ENCODE results near the gene HDHD5. TPM values are rescaled to one million over a fixed set of nuclear protein-coding genes. Genes with fewer than 3 reads are reported as not detected.

HDHD5 gene
- total RNA-seq, 1 donor from 2014 or later, result 50.8 TPM

DNA sequence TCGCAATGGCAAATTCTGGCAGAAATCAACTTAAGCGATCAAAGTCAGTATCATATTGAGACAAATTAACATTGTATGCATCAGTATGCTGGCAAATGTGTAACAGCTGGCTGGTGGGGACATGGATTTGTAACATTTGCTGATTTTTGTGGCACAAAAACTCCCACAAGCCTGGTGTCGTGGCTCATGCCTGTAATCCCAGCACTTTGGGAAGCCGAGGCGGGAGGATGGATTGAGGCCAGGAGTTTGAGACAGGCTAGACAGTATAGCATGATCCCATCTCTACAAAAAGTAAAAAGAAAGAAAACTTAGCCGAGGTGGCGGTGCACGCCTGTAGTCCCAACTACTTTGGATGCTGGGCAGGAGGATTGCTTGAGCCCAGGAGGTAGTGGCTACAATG is 17.6 kb upstream of the HDHD5 start:
- DNase-seq (ENCODE audit: low read depth, low spot score), result no peak
- H3K36me3 Mint-ChIP-seq (ENCODE audit: low read depth), result peaks cover 10% of the 10 kb centered on the region
- H3K4me3 Mint-ChIP-seq, result no peak overlapping the region
- no peak overlapping the region for H3K27ac Mint-ChIP-seq (ENCODE audit: unreplicated experiment)
- no peaks in the 10 kb centered on the region for H3K4me1 Mint-ChIP-seq
- no peak for TF ChIP-seq CTCF (conservative IDR thresholded peaks at IDR 0.05)
- H3K9me3 Mint-ChIP-seq, result no peaks in the 10 kb centered on the region
- H3K27me3 Mint-ChIP-seq (ENCODE audit: low read depth), result no peaks in the 10 kb centered on the region

GRCh38 chr22:17172029-17172833 is 13.2 kb upstream of the HDHD5 start:
- no peak for TF ChIP-seq CTCF (conservative IDR thresholded peaks at IDR 0.05)
- Mint-ChIP-seq H3K9me3 (no peaks in the 10 kb centered on the region), H3K36me3 (ENCODE audit: low read depth) (no peaks in the 10 kb centered on the region), H3K27me3 (ENCODE audit: low read depth) (no peaks in the 10 kb centered on the region), H3K4me3 (peak overlapping the region; percentile 81), H3K4me1 (peaks cover 5% of the 10 kb centered on the region), H3K27ac (ENCODE audit: unreplicated experiment) (peak overlapping the region; percentile 94)
- DNase-seq (ENCODE audit: low read depth, low spot score), result no peak

- no peaks in the 10 kb centered on the region for H3K27me3 Mint-ChIP-seq (ENCODE audit: low read depth)
- H3K36me3 Mint-ChIP-seq (ENCODE audit: low read depth), result no peaks in the 10 kb centered on the region
- no peaks in the 10 kb centered on the region for H3K9me3 Mint-ChIP-seq
- peak overlapping the region; percentile 95 for H3K27ac Mint-ChIP-seq (ENCODE audit: unreplicated experiment)
- DNase-seq (ENCODE audit: low read depth, low spot score), result peak; percentile 92
- H3K4me1 Mint-ChIP-seq, result peaks cover 5% of the 10 kb centered on the region
- H3K4me3 Mint-ChIP-seq, result peak overlapping the region; percentile 85
- peak; percentile 82 for TF ChIP-seq CTCF (conservative IDR thresholded peaks at IDR 0.05)
These were observed 12.3 kb upstream of the HDHD5 start for GRCh38 chr22:17171153-17172028.

DNA sequence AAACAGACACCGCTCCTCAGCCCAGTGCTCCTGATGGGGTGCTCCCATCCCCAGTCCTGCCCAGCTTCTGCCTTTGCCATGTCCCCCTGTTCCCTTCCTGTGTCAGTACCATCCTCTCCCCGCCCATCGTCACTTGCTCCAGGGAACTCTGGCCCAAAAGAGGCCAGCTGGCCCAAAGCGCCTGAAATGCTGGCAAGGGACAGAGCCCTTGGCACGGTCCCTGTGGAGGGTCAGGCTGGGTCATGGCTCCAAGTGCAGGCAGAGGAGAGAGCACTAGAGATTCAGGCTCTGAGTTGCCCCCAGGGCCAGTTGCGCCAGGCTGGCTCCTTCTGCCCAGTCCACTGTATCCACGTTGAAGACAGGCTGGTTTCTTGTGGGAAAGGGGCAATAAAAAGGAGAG is 8.4 kb upstream of the HDHD5 start:
- no peak for TF ChIP-seq CTCF (conservative IDR thresholded peaks at IDR 0.05)
- Mint-ChIP-seq H3K36me3 (ENCODE audit: low read depth) (no peaks in the 10 kb centered on the region), H3K27me3 (ENCODE audit: low read depth) (no peaks in the 10 kb centered on the region), H3K4me3 (no peak overlapping the region), H3K27ac (ENCODE audit: unreplicated experiment) (no peak overlapping the region), H3K9me3 (no peaks in the 10 kb centered on the region), H3K4me1 (peaks cover 5% of the 10 kb centered on the region)
- no peak for DNase-seq (ENCODE audit: low read depth, low spot score)

GRCh38 chr22:17164392-17165024 is 5.4 kb upstream of the HDHD5 start:
- H3K4me3 Mint-ChIP-seq, result no peak overlapping the region
- H3K27ac Mint-ChIP-seq (ENCODE audit: unreplicated experiment), result no peak overlapping the region
- peak; percentile 46 for TF ChIP-seq CTCF (conservative IDR thresholded peaks at IDR 0.05)
- no peak for DNase-seq (ENCODE audit: low read depth, low spot score)
- peaks cover 6% of the 10 kb centered on the region for H3K4me1 Mint-ChIP-seq
- H3K36me3 Mint-ChIP-seq (ENCODE audit: low read depth), result no peaks in the 10 kb centered on the region
- H3K9me3 Mint-ChIP-seq, result no peaks in the 10 kb centered on the region
- H3K27me3 Mint-ChIP-seq (ENCODE audit: low read depth), result no peaks in the 10 kb centered on the region
